H1 (cell line): ENCODE measurements around the gene FPR2. TPM values are rescaled to one million over a fixed set of nuclear protein-coding genes. Genes with fewer than 3 reads are reported as not detected.

Source experiments
- CHD1 ChIP-seq: IDR thresholded peaks from 2 replicates; pipeline ENCODE4 v1.6.1; 2012; ENCODE audit warnings: low read depth, low read length, improper control_type of control experiment
- CTBP2 ChIP-seq: IDR thresholded peaks from 2 replicates; pipeline ENCODE4 v1.7.0; 2011; ENCODE audit warnings: borderline replicate concordance, mild to moderate bottlenecking, moderate library complexity, mixed read lengths, low read length; ENCODE audit not compliant: insufficient read depth, insufficient read length
- SIX5 ChIP-seq: IDR thresholded peaks from 2 replicates; pipeline ENCODE4 v1.6.1; 2011; ENCODE audit warnings: mild to moderate bottlenecking, low read depth, low read length
- SP1 ChIP-seq: IDR thresholded peaks from 2 replicates; pipeline ENCODE4 v1.6.1; 2011; ENCODE audit warnings: low read depth, low read length
- ZNF274 ChIP-seq: IDR thresholded peaks from 2 replicates; pipeline ENCODE4 v1.7.0; 2012; ENCODE audit warnings: low read length, borderline replicate concordance; ENCODE audit errors: extremely low read depth
- polyA plus RNA-seq, 7 experiments: library from polyadenylated mRNA; depleted of rRNA in 3 of 7; stranded (reverse) in 5 of 7; unstranded in 2 of 7; fragments of >200 nt in 5 of 7; fragments of 200-250 nt in 2 of 7; gene quantifications; 1 replicate in 5 of 7; 2 replicates in 1 of 7; 4 replicates in 1 of 7; pipeline versions ENCODE4 v1.2.1 to v1.2.3, GENCODE V29; 2011 to 2013; ENCODE audit warnings: missing spikeins in 2 of 7, mixed read lengths in 2 of 7
- total RNA-seq: library from RNA; stranded (reverse); fragmentation: NEBNext Ultra II Directional; extraction: Animal tissue kit (Norgen Biotek cat#: 25700); gene quantifications from 2 replicates; pipeline ENCODE4 v1.2.1, GENCODE V29; 2021

Gene FPR2
- total and polyA plus RNA-seq, 2 of the 8 experiments (the other 6 are each of a cell fraction or from before 2014, with no cell fraction given): 0.17 TPM; not detected in 1

DNA sequence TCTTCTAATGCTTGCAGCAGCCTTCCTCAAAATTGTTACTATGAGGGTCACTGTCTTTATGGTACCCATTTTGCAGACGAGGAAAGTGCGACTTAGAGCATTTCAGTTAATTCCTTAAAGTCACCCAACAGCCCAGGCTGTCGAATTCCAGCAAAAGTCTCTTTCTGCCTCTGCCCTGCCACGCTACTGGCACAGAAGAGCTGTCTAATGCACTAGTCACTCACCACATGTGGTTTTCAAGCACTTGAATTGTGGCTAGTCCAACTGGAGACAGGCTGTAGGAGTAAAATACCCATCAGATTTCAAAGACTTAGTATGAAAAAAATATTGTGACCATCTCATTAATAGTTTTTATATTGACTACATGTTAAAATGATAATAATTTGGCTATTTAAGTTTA lies 11.0 kb upstream of the FPR2 start (continued):
- TF ChIP-seq SP1 (no peak), CHD1 (no peak), ZNF274 (no peak), SIX5 (no peak), CTBP2 (no peak)
- TF ChIP-seq, all 59 proteins: peak for 0
